Measurements from ENCODE around the gene ZNF436.

ZNF436 gene

GRCh38 chr1:23369335-23370013 is at the start of gene ZNF436:
TSS of gene ZNF436 (minus strand) at chr1:23369836. CDS start at chr1:23368005, 1,831 bp downstream.
- DNase-seq = peak; percentile 45

GRCh38 chr1:23419180-23419579 is 49.5 kb upstream of the ZNF436 start:
- no peak for DNase-seq

- DNase-seq = no peak
Measured at GRCh38 chr1:23417570-23417969, 47.9 kb upstream of the ZNF436 start.

- DNase-seq = no peak
Measured at GRCh38 chr1:23416964-23417363, 47.3 kb upstream of the ZNF436 start.

- no peak for DNase-seq
Measured at GRCh38 chr1:23408797-23409290, 39.2 kb upstream of the ZNF436 start.

GRCh38 chr1:23407016-23407630 is 37.5 kb upstream of the ZNF436 start:
- no peak for DNase-seq

- DNase-seq = no peak
Measured at GRCh38 chr1:23405946-23406345, 36.3 kb upstream of the ZNF436 start.

GRCh38 chr1:23403735-23404486 is 34.3 kb upstream of the ZNF436 start:
- DNase-seq = peak; percentile 75

GRCh38 chr1:23403355-23403734 is 33.7 kb upstream of the ZNF436 start:
- DNase-seq = no peak

- no peak for DNase-seq
Measured at GRCh38 chr1:23403038-23403336, 33.4 kb upstream of the ZNF436 start.

GRCh38 chr1:23402286-23403037 is 32.8 kb upstream of the ZNF436 start:
- peak; percentile 98 for DNase-seq

- no peak for DNase-seq
Measured at GRCh38 chr1:23401313-23401712, 31.7 kb upstream of the ZNF436 start.

GRCh38 chr1:23400324-23401114 is 30.9 kb upstream of the ZNF436 start:
- DNase-seq = no peak

GRCh38 chr1:23399229-23399628 is 29.6 kb upstream of the ZNF436 start:
- DNase-seq = no peak

- DNase-seq = no peak
Measured at GRCh38 chr1:23397908-23398307, 28.3 kb upstream of the ZNF436 start.

GRCh38 chr1:23396380-23396779 is 26.7 kb upstream of the ZNF436 start:
- no peak for DNase-seq

GRCh38 chr1:23395849-23396248 is 26.2 kb upstream of the ZNF436 start:
- DNase-seq = no peak

GRCh38 chr1:23395154-23395724 is 25.6 kb upstream of the ZNF436 start:
- DNase-seq = no peak

GRCh38 chr1:23394684-23395083 is 25.0 kb upstream of the ZNF436 start:
- DNase-seq = no peak

- no peak for DNase-seq
Measured at GRCh38 chr1:23394181-23394580, 24.5 kb upstream of the ZNF436 start.

- DNase-seq = no peak
Measured at GRCh38 chr1:23393706-23394105, 24.1 kb upstream of the ZNF436 start.
